Right cardiac atrium (tissue), 5 donors: Measurements from ENCODE around the gene UPP2. TPM values are rescaled to one million over a fixed set of nuclear protein-coding genes. Genes with fewer than 3 reads are reported as not detected.

ENCODE experiments used
- ATAC-seq, 2 donors: fragments of 200-7000 bp; cut with Tn5 transposase; one replicate each; pipeline versions ENCODE4 v1.8.0 to v1.9.1; 2020; ENCODE audit warnings: moderate library complexity in 2 of 2, mild to moderate bottlenecking in 1 of 2
- DNase-seq, 3 donors: peaks; one replicate each; pipeline ENCODE4 v3.0.0-alpha.2; 2020
- H3K27ac ChIP-seq: one replicate; pipeline ENCODE4 v1.5.1; 2013; ENCODE audit warnings: mild to moderate bottlenecking, low read length, control low read depth, moderate library complexity
- H3K27me3 ChIP-seq: one replicate; pipeline ENCODE4 v1.6.1; 2013; ENCODE audit not compliant: control insufficient read depth, insufficient read depth
- H3K4me1 ChIP-seq: one replicate; pipeline ENCODE4 v1.6.1; 2013; ENCODE audit warnings: low read length; ENCODE audit not compliant: control insufficient read depth, insufficient read depth
- H3K4me3 ChIP-seq: one replicate; pipeline ENCODE4 v1.5.1; 2013; ENCODE audit warnings: low read length, control low read depth
- H3K9me3 ChIP-seq: one replicate; pipeline ENCODE4 v1.6.1; 2013; ENCODE audit warnings: low read length; ENCODE audit not compliant: control insufficient read depth
- WGBS: extraction: QIAGEN DNeasy Blood & Tissue Kit; methylation state at CpG from one replicate; pipeline ENCODE4 v1.1.7; 2013; 5-methylcytosine and 5-hydroxymethylcytosine counted together
- intact Hi-C, 4 donors: fragments of 100-400 bp; cut with DNase I; formaldehyde crosslinking; loops; one replicate each; pipeline versions ENCODE4 v1.11.0 to v1.14.0; 2022 to 2023
- long read RNA-seq, 4 donors: library from polyadenylated mRNA; unstranded; transcript quantifications; one replicate each; pipeline ENCODE4 v2.0.0, GENCODE V29; 2020 to 2021
- polyA plus RNA-seq: library from polyadenylated mRNA; stranded (reverse); fragments of 200-250 nt; gene quantifications from one replicate; pipeline ENCODE4 v1.2.3, GENCODE V29; 2013
- total RNA-seq, 4 donors: library from RNA; stranded (reverse); fragmentation: NEBNext Ultra II Directional; extraction: Animal tissue kit (Norgen Biotek cat#: 25700); gene quantifications; one replicate each; pipeline ENCODE4 v1.2.1, GENCODE V29; 2021
- donor health status: healthy with polysubstance abuse.
- donor health status: DM: no; HTN: yes; CAD: no.
- donor health status: DM: no; HTN: no; CAD: no.
- donor health status: DM: no; HTN: yes; CAD: no; lungs with severe emphysema.
- donor health status: DM: yes; HTN: yes; CAD: no.

UPP2 gene
- not detected for total RNA-seq
- polyA plus RNA-seq = not detected
- long read RNA-seq, donor 1 = 0 reads
- long read RNA-seq, donor 2 = 0 reads
- long read RNA-seq, donor 3 = 0 reads
- long read RNA-seq, donor 4 = 0 reads

DNA sequence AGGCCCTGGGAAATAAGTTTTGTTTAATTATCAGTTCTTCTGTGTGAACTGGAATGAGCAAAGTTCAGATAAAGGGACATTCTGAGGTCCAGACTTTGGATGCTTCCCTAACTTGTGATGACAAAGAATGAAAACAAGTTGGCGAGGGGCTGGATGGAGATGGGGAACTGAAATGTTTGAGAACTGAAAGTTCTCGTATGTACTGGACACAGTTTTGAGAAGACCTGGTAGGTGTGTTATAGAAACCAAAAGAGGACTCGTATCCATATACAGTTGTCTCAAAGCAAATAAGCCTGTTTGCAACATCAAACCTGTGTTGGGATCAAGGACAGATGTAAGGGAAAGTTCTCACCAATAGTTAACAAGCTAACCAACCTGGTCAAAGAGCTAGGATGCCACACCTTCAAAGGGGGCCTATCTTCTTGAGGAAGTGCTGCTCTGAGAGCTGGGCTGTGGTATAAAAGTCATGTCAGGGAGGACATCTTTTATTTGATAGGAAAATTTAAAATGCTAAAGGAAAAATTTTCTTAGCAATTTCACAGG is at the start of gene UPP2:
UPP2 (plus strand) TSS at position 493 of the 543 bp plus-strand sequence. CDS start 188 bp downstream, outside the sequence.
- ATAC-seq = no peak
- DNase-seq = no peak
- Histone ChIP-seq H3K27me3 (no peaks in the 10 kb centered on the region), H3K4me1 (no peaks in the 10 kb centered on the region), H3K27ac (no peak within 1 kb of the TSS), H3K4me3 (no peak within 1 kb of the TSS), H3K9me3 (no peaks in the 10 kb centered on the region)
- 82% methylated on average over 3 of the region's 3 CpGs for WGBS
- intact Hi-C loops = no loop called here

GRCh38 chr2:158052761-158053160 is 48.9 kb upstream of the UPP2 start:
- no peak overlapping the region for H3K4me3 ChIP-seq
- 95% methylated on average over 2 of the region's 2 CpGs for WGBS
- no peak for DNase-seq
- intact Hi-C loops = no loop called here
- no peaks in the 10 kb centered on the region for H3K27me3 ChIP-seq
- H3K4me1 ChIP-seq = no peaks in the 10 kb centered on the region
- ATAC-seq = no peak
- no peaks in the 10 kb centered on the region for H3K9me3 ChIP-seq
- no peak overlapping the region for H3K27ac ChIP-seq

DNA sequence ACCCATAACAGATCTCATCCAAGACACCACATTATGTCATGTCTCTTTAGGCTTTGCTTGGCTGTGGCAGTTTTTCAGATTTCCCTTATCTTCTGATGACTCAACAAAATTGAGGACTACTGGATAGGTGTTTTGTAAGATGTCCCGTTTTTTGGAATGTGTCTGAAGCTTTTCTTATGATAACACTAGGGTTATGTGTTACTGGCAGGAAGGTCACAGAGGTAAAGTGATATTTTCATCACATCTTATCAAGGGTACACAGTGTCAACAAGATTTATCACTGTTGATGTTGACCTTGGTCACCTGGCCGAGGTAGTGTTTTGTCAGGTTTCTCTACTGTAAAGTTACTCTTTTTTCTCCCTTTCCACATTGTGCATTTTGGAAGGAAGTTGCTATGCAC is 44.8 kb upstream of the UPP2 start:
- ATAC-seq = no peak
- no peaks in the 10 kb centered on the region for H3K27me3 ChIP-seq
- H3K4me1 ChIP-seq = no peaks in the 10 kb centered on the region
- 15% methylated on average over 2 of the region's 2 CpGs for WGBS
- no peak for DNase-seq
- intact Hi-C loops = no loop called here
- H3K9me3 ChIP-seq = no peaks in the 10 kb centered on the region
- no peak overlapping the region for H3K4me3 ChIP-seq
- no peak overlapping the region for H3K27ac ChIP-seq

- Histone ChIP-seq H3K9me3 (no peaks in the 10 kb centered on the region), H3K4me3 (no peak overlapping the region), H3K4me1 (no peaks in the 10 kb centered on the region), H3K27ac (no peak overlapping the region), H3K27me3 (no peaks in the 10 kb centered on the region)
- no peak for ATAC-seq
- intact Hi-C loops = no loop called here
- 86% methylated on average over 2 of the region's 2 CpGs for WGBS
- no peak for DNase-seq
These were observed 41.4 kb upstream of the UPP2 start for GRCh38 chr2:158060160-158060834.

DNA sequence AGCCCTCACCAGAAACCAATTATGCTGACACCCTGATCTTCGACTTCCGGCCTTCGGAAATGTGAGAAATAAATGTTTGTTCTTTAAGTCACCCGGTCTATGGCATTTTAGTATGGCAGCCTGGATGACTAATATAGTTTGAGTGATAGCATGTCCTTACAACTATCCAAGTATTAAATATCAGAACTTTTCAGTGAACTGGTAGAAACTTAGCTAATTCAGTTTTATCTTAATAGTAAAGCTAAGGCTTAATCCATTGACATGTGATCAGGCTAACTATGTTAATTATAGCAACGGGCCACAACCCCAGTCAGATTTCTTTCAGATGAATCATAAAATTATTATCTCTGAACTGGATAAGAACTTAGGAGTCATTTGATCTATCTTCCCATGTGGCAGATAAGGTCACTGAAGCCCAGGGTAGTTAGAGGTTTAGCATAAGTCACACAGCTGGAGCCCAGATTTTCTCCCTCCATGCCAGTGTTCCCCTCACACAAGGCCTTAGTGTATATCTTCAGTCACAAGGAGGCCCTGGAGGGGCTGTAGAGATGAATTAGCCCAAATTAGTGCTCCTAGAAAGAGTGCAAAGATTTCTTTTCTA is 40.7 kb upstream of the UPP2 start:
- Histone ChIP-seq H3K9me3 (no peaks in the 10 kb centered on the region), H3K4me1 (no peaks in the 10 kb centered on the region), H3K27ac (no peak overlapping the region), H3K27me3 (no peaks in the 10 kb centered on the region), H3K4me3 (no peak overlapping the region)
- intact Hi-C loops = no loop called here
- WGBS = 74% methylated on average over 5 of the region's 5 CpGs
- no peak for ATAC-seq
- DNase-seq = no peak

GRCh38 chr2:158061763-158062162 is 39.9 kb upstream of the UPP2 start:
- WGBS = 95% methylated on average over 5 of the region's 5 CpGs
- no peaks in the 10 kb centered on the region for H3K4me1 ChIP-seq
- intact Hi-C loops = no loop called here
- no peak overlapping the region for H3K27ac ChIP-seq
- H3K27me3 ChIP-seq = no peaks in the 10 kb centered on the region
- H3K9me3 ChIP-seq = no peaks in the 10 kb centered on the region
- ATAC-seq (no peak), DNase-seq (no peak)
- H3K4me3 ChIP-seq = no peak overlapping the region

- intact Hi-C loops = no loop called here
- ATAC-seq (no peak), DNase-seq (no peak)
- WGBS = 90% methylated on average over 3 of the region's 3 CpGs
- no peaks in the 10 kb centered on the region for H3K9me3 ChIP-seq
- no peak overlapping the region for H3K27ac ChIP-seq
- H3K4me3 ChIP-seq = no peak overlapping the region
- H3K4me1 ChIP-seq = no peaks in the 10 kb centered on the region
- H3K27me3 ChIP-seq = no peaks in the 10 kb centered on the region
These were observed 35.5 kb upstream of the UPP2 start for GRCh38 chr2:158066046-158066713.

- Histone ChIP-seq H3K27me3 (no peaks in the 10 kb centered on the region), H3K9me3 (no peaks in the 10 kb centered on the region), H3K27ac (no peak overlapping the region), H3K4me3 (no peak overlapping the region), H3K4me1 (no peaks in the 10 kb centered on the region)
- intact Hi-C loops = no loop called here
- DNase-seq (no peak), ATAC-seq (no peak)
- 93% methylated on average over 5 of the region's 5 CpGs for WGBS
These were observed 30.7 kb upstream of the UPP2 start for GRCh38 chr2:158071018-158071417.

- no peaks in the 10 kb centered on the region for H3K4me1 ChIP-seq
- no peak overlapping the region for H3K4me3 ChIP-seq
- intact Hi-C loops = no loop called here
- WGBS = 76% methylated on average over 1 of the region's 1 CpG
- H3K9me3 ChIP-seq = no peaks in the 10 kb centered on the region
- no peak for ATAC-seq
- DNase-seq = no peak
- no peaks in the 10 kb centered on the region for H3K27me3 ChIP-seq
- no peak overlapping the region for H3K27ac ChIP-seq
These were observed 29.3 kb upstream of the UPP2 start for GRCh38 chr2:158072361-158072760.

DNA sequence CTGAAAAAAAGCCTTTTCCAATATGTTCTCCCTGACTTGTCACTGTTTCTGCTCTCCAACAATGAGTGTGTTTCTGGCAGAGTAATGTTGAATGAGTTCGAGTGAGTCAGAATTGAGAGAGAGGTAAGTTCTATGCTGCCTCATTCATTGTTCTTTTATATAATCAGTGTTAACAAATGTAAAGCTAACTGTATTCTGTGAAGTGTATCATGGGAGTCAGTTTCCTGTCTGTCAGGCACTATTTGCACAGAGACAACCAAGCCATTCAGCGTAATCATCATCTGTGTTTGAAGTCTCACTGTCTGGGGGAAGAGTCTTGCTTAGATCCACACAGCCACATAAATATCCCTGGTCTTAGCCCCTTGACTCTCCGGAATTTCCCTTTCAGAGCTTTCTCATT is 22.0 kb upstream of the UPP2 start:
- WGBS = 52% methylated on average over 3 of the region's 3 CpGs
- DNase-seq = no peak
- ATAC-seq = no peak
- Histone ChIP-seq H3K27ac (no peak overlapping the region), H3K9me3 (no peaks in the 10 kb centered on the region), H3K4me3 (no peak overlapping the region), H3K27me3 (no peaks in the 10 kb centered on the region), H3K4me1 (no peaks in the 10 kb centered on the region)
- intact Hi-C loops = no loop called here

DNA sequence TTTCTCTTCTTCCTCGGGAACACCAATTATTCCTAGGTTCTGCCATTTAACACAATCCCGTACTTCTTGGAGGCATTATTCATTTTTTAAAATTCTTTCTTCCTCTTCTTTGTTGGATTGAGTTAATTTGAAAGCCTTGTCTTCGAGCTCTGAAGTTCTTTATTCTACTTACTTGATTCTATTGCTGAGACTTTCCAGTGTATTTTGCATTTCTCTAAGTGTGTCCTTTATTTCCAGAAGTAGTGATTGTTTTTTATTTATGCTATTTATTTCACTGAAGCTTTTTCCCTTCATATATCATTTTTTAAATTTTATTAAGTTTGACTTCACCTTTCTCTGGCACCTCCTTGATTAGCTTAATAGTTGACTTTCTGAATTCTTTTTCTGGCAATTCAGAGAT is 13.6 kb upstream of the UPP2 start:
- Histone ChIP-seq H3K9me3 (peaks cover 3% of the 10 kb centered on the region), H3K4me1 (no peaks in the 10 kb centered on the region), H3K27ac (no peak overlapping the region), H3K4me3 (no peak overlapping the region), H3K27me3 (no peaks in the 10 kb centered on the region)
- ATAC-seq (no peak), DNase-seq (no peak)
- 86% methylated on average over 3 of the region's 3 CpGs for WGBS
- intact Hi-C loops = no loop called here
